Aortic smooth muscle cell (primary cell): ENCODE measurements around the gene TMEM271. TPM values are rescaled to one million over a fixed set of nuclear protein-coding genes. Genes with fewer than 3 reads are reported as not detected.

Experiments used
- total RNA-seq: library from RNA; depleted of rRNA; stranded (reverse); fragments of >200 nt; gene quantifications from 2 replicates; pipeline ENCODE4 v1.2.3, GENCODE V29; 2014

TMEM271 gene
- total RNA-seq: not detected in 2 replicates

GRCh38 chr4:576245-576821 is at the start of gene TMEM271:
Gene TMEM271, minus strand, starts transcription at chr4:576295. Its CDS starts 233 bp downstream, at chr4:576062.

GRCh38 chr4:624705-625590 is 48.9 kb upstream of the TMEM271 start, which contains the start of gene PDE6B:
Gene PDE6B, plus strand, starts transcription at chr4:625573. Its CDS starts 54 bp downstream, at chr4:625627.

Other genes with a start within 250 kb of the TMEM271 start
- gene ZNF141, start 238.5 kb downstream of the TMEM271 start, total RNA-seq: 8.0 and 9.4 TPM in 2 replicates
- gene ZNF721, start 77.1 kb downstream of the TMEM271 start, total RNA-seq: 15.2 and 16.5 TPM in 2 replicates
- gene PIGG, start 77.1 kb downstream of the TMEM271 start, total RNA-seq: 48.4 and 49.4 TPM in 2 replicates
- 0.37 TPM in 1 of 2 replicates, not detected in the other for gene PDE6B, start 49.3 kb upstream of the TMEM271 start, total RNA-seq
- gene ATP5ME, start 98.0 kb upstream of the TMEM271 start, total RNA-seq: 351 and 373 TPM in 2 replicates
- gene MYL5, start 98.2 kb upstream of the TMEM271 start, total RNA-seq: 18.9 and 27.5 TPM in 2 replicates
- 2.2 and 8.6 TPM in 2 replicates for gene SLC49A3, start 112.9 kb upstream of the TMEM271 start, total RNA-seq
- 26.2 and 27.9 TPM in 2 replicates for gene PCGF3, start 129.5 kb upstream of the TMEM271 start, total RNA-seq
- not detected in 2 replicates for gene CPLX1, start 249.8 kb upstream of the TMEM271 start, total RNA-seq